Bronchial epithelial cell (primary cell): Measurements from ENCODE around the gene PRDX5. TPM values are rescaled to one million over a fixed set of nuclear protein-coding genes. Genes with fewer than 3 reads are reported as not detected.

Source experiments
- DNase-seq: peaks from one replicate; pipeline ENCODE4 v3.0.0-alpha.2; 2010; ENCODE audit warnings: low read depth
- FAIRE-seq: peaks from 2 replicates; lab custom pipeline; 2011; peaks lifted over from hg19 to GRCh38; lab: Jason Lieb, UNC
- H3K27me3 ChIP-seq: 2 replicates; pipeline ENCODE4 v1.5.1; 2011; ENCODE audit warnings: low read length; ENCODE audit not compliant: control insufficient read depth, insufficient read depth
- H3K36me3 ChIP-seq: 2 replicates; pipeline ENCODE4 v1.5.1; 2011; ENCODE audit warnings: low read length; ENCODE audit not compliant: control insufficient read depth, insufficient read depth
- H3K4me3 ChIP-seq: 2 replicates; pipeline ENCODE4 v1.5.1; 2011; ENCODE audit warnings: mild to moderate bottlenecking, low read depth, low read length, control low read depth
- CTCF ChIP-seq: IDR thresholded peaks from 2 replicates; pipeline ENCODE4 v1.5.1; 2011; ENCODE audit warnings: mild to moderate bottlenecking, moderate library complexity, low read length, control low read depth, inconsistent platforms; ENCODE audit not compliant: insufficient read depth, severe bottlenecking
- total RNA-seq: library from RNA; depleted of rRNA; stranded (reverse); fragments of >200 nt; gene quantifications from 2 replicates; pipeline ENCODE4 v1.2.1, GENCODE V29; 2014

Gene PRDX5
- total RNA-seq, 1 donor from 2014 or later: 649 TPM

- DNase-seq (peak; percentile 83), FAIRE-seq (no peak)
- peak overlapping the region; percentile 95 for H3K4me3 ChIP-seq
- H3K36me3 ChIP-seq: peaks cover 23% of the 10 kb centered on the region
- H3K27me3 ChIP-seq: no peaks in the 10 kb centered on the region
- no peak for TF ChIP-seq CTCF
These were observed 40.1 kb downstream of the PRDX5 start for GRCh38 chr11:64357904-64358535.

GRCh38 chr11:64358536-64358906 lies 40.6 kb downstream of the PRDX5 start:
- DNase-seq: no peak
- no peak for FAIRE-seq

DNA sequence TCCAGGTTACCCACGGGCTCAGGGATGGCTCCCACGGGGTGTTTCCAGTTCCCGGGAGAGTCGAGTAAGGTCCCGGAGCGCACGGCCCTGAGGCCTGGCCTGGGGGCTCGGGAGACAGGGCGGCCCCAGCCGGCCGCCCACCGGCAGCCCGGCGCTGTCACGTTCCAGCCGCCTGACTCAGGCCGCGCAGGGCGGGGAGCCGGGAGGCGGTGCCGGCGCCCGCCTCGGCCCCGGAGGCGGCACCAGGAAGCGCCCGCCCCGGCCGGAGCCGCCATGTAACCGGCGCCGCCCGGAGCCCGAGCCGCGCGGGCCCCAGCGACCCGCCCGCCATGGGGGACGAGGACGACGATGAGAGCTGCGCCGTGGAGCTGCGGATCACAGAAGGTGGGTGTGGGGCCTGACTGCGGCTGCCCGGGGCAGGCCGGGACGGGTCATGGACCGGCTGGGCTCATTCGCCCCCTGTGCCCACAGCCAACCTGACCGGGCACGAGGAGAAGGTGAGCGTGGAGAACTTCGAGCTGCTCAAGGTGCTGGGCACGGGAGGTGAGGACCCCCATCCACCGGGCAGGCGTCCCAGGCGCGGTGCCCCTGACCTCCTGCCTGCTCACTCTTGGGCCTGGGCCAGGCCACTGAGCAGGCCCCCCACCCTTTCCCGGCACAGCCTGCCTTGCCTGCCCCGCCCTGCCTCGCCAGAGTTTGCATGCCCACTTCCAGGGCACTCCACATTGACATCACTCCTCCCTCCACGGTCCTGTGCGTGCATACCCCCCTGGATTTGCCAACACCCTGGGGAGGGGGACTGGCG lies 41.2 kb downstream of the PRDX5 start, which contains the start of gene RPS6KA4:
RPS6KA4 (plus strand) TSS at position 256 of the 805 bp plus-strand sequence; CDS start at position 330, 74 bp downstream.
- Histone ChIP-seq H3K27me3 (no peaks in the 10 kb centered on the region), H3K4me3 (peak within 1 kb of the TSS; percentile 95), H3K36me3 (peaks cover 28% of the 10 kb centered on the region)
- DNase-seq (peak; percentile 51), FAIRE-seq (no peak)
- TF ChIP-seq CTCF: no peak

More at GRCh38 chr11:64358536-64358906, 40.6 kb downstream of the PRDX5 start:
- Histone ChIP-seq H3K27me3 (no peaks in the 10 kb centered on the region), H3K4me3 (peak overlapping the region; percentile 95), H3K36me3 (peaks cover 25% of the 10 kb centered on the region)
- TF ChIP-seq CTCF: no peak

GRCh38 chr11:64359712-64360445 lies 42.0 kb downstream of the PRDX5 start:
- no peaks in the 10 kb centered on the region for H3K27me3 ChIP-seq
- DNase-seq (no peak), FAIRE-seq (no peak)
- H3K4me3 ChIP-seq: peak overlapping the region; percentile 95
- peaks cover 31% of the 10 kb centered on the region for H3K36me3 ChIP-seq
- TF ChIP-seq CTCF: peak; percentile 49

DNA sequence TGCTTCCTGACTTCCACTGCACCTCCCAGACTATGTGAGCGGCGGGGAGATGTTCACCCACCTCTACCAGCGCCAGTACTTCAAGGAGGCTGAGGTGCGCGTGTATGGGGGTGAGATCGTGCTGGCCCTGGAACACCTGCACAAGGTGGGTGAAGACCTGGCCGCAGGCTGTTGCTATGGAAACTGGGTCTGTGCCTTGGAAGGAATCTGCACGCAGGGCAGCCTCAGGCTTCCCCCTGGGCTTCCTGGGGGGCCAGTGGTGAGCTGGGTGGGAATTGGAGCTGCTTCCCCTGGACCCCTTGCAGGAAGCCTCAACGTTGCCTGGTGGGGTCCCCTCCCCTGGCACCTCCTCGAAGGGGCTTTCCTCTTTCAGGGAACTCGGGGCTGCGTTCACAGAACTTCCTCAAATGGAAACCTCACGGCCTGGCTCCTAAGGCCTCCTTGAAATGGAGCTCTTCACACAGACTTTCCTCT lies 42.6 kb downstream of the PRDX5 start:
- FAIRE-seq (no peak), DNase-seq (no peak)
- no peaks in the 10 kb centered on the region for H3K27me3 ChIP-seq
- no peak for TF ChIP-seq CTCF
- H3K36me3 ChIP-seq: peaks cover 36% of the 10 kb centered on the region
- peak overlapping the region; percentile 95 for H3K4me3 ChIP-seq
